ENCODE measurements around the gene ATP5ME. TPM values are rescaled to one million over a fixed set of nuclear protein-coding genes. Genes with fewer than 3 reads are reported as not detected.

ATP5ME gene
- total RNA-seq, 4 donors from 2014 or later = 123 to 273 (median 193) TPM

DNA sequence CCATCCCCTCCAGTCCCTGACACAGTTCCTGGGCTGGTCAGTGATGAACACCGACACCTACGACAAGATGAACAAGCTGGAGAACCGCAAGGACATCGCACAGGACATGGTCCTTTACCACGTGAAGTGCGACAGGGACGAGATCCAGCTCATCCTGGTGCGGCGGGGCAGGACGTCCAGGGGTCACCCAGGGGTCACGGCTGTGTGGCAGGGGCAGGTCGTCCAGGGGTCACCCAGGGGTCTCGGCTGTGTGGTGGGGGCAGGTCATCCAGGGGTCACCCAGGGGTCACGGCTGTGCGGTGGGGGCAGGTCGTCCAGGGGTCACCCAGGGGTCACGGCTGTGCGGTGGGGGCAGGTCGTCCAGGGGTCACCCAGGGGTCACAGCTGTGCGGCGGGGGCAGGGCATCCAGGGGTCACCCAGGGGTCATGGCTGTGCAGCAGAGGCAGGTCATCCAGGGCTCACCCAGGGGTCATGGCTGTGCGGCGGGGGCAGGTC is 16.7 kb downstream of the ATP5ME start:
- no peak for TF ChIP-seq CTCF (IDR thresholded peaks at IDR 0.05; ENCODE audit: low read depth)

DNA sequence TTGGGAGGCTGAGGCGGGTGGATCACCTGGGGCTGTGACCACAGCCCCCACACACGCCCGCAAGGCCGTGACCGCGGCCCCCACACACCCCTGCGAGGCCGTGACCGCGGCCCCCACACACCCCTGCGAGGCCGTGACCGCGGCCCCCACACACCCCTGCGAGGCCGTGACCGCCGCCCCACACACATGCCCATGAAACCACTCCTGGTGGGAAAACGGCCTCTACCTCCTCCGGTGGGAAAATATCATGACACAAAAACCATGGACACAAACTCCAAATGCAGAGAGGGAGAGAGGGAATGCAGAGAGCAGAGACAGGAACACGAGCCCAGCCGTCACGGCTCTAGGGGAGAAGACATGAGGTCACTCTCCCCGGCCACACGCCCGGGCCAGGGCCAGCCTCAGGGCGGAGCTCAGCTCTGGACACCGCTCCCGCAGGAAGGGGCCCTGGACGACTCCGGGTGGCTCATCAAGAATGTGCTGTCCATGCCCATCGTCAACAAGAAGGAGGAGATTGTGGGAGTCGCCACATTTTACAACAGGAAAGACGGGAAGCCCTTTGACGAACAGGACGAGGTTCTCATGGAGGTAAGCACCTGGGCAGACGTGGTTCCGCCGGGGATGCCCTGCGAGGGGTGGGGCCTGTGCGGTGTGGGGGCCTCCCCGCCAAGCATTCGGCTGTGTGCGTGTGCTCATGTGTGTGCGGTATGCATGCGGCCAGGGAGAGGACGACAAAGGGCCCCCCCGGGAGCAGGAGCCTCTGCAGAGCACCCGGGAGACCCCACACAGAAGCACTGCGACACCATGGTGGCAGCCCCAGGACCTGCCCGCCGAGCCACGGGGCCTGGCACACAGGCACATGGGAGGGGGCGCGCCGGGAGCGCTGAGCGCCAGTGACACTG is 17.4 kb downstream of the ATP5ME start:
- TF ChIP-seq CTCF (IDR thresholded peaks at IDR 0.05; ENCODE audit: low read depth) = no peak

DNA sequence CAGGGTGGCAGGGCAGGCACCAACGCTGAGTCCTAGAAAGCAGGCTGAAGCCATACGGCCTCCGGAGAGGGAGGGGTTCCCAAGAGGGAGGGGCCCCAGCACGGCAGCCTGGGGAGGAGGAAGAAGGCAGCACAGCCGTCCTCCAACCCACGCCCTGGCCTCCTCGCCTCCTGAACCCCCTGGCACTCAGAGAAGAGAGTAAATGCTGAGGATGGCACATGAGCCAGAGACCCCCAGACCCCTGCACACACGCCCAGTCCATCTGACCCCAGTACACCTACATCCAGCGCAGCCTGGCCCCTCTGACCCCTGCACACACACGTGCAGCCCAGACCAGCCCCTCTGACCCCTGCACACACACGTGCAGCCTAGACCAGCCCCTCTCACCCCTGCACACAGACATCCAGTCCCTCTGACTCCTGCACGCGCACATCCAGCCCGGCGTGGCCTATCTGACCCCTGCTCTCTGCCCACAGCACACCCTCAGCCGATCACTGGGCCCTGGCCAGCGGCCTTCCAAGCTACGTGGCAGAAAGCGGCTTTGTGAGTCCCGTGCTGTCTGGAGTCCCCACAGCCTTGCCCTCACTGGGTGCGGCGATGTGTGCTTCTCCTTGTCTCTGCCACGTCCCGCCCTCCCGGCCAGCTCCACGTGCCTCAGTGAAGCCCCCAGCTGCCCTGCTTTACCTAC is 18.5 kb downstream of the ATP5ME start:
- no peak for TF ChIP-seq CTCF (IDR thresholded peaks at IDR 0.05; ENCODE audit: low read depth)

DNA sequence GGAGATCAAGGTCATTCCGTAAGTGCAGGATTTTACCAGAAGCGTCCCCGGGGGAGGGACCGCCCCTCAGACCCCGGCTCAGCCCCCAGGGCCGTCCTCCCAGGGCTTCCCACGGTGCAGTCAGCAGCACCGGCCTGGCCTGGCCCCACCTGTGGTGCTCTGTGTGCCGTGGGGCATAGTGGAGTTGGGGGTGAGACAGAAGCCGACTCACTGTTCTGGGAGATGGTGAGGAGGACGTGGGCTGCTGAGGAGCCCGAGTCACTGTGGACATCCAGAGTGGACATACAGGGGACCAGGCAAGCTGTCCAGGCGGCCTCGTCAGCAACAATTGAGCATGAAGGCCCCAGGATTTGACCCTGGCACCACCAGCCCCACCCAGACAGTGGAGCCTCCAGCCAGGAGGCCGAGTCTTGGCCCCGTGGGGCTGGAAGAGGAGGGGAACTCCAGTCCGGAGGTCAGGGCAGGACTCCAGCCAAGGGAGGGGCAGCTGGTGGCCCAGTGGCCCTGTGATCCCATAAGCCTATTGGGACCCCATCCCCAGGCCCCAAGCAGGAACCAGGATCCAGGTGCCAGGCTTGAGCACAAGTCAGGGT is 19.1 kb downstream of the ATP5ME start:
- TF ChIP-seq CTCF (IDR thresholded peaks at IDR 0.05; ENCODE audit: low read depth) = no peak

- no peak for TF ChIP-seq CTCF (IDR thresholded peaks at IDR 0.05; ENCODE audit: low read depth)
Measured at GRCh38 chr4:654503-654845, 19.6 kb downstream of the ATP5ME start.

DNA sequence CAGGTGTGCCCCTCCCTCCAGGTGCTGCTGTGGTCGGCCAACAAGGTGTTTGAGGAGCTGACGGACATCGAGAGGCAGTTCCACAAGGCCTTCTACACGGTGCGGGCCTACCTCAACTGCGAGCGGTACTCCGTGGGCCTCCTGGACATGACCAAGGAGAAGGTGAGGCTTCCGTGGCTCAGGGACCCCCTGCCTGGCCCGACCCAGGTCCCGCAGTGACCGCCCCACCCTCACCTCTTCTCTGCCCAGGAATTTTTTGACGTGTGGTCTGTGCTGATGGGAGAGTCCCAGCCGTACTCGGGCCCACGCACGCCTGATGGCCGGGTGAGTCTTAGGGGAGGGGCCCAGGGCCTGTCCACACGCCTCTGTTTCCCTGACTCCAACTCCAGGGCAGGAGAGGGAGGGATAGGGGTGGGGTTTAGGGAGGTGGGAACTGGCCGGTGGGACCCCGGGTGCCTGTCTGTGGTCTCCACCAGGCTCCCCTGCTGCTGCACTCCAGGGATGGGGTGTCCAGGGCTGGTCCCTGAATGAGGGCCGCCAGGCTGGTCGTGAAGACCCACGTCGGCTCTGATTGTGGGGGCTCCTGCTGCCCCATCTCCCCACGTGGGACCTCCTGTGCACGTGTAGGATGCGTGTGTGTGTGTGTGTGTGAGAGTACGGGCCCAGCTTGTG is 20.1 kb downstream of the ATP5ME start:
- no peak for TF ChIP-seq CTCF (IDR thresholded peaks at IDR 0.05; ENCODE audit: low read depth)

Data from subcutaneous adipose tissue (tissue), 4 donors.